Measurements from ENCODE around the gene DLG3. TPM values are rescaled to one million over a fixed set of nuclear protein-coding genes. Genes with fewer than 3 reads are reported as not detected.
"Not testable (repeated sequence)": the region's sequence is repeated elsewhere in the genome, so short reads cannot be mapped to it uniquely, and the experiment has no call there.

DLG3 gene
- polyA plus RNA-seq, 4 donors = 31.2 to 45.6 (median 42.1) TPM

GRCh38 chrX:70508296-70508911 lies 63.8 kb downstream of the DLG3 start:
- DNase-seq (ENCODE audit: low read depth in 4 of 4, low spot score in 3 of 4) = no peak

GRCh38 chrX:70509078-70509477 lies 64.4 kb downstream of the DLG3 start:
- DNase-seq (ENCODE audit: low read depth in 4 of 4, low spot score in 3 of 4) = no peak

- DNase-seq (ENCODE audit: low read depth in 4 of 4, low spot score in 3 of 4) = not testable (repeated sequence)
Measured at GRCh38 chrX:70515270-70515669, 70.6 kb downstream of the DLG3 start.

DNA sequence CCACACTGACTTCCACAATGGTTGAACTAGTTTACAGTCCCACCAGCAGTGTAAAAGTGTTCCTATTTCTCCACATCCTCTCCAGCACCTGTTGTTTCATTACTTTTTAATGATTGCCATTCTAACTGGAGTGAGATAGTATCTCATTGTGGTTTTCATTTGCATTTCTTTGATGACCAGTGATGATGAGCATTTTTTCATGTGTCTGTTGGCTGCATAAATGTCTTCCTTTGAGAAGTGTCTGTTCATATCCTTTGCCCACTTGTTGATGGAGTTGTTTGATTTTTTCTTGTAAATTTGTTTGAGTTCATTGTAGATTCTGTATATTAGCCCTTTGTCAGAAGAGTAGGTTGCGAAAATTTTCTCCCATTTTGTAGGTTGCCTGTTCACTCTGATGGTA lies 71.1 kb downstream of the DLG3 start:
- not testable (repeated sequence) for DNase-seq (ENCODE audit: low read depth in 4 of 4, low spot score in 3 of 4)

DNA sequence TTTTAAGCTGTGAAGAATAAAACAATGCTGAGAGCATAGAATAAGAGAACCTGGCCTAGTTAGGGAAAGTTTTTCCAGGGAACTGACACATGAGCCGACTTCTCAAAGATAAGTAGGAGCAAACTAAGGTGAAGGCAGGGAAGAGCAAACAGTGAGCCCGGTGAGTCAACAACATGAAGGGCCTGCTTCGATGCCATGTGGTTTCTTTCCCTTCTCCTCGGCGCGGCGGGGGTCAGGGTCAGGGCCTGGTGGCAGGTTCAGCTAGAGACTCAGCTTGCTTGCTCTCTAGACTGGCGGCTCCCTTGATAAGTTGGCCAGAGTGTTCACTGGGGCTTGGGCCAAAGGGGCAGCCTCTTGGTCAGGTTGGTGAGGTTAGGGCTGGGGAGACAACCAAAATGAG lies 81.1 kb downstream of the DLG3 start:
- DNase-seq (ENCODE audit: low read depth in 4 of 4, low spot score in 3 of 4) = no peak

- no peak for DNase-seq (ENCODE audit: low read depth in 4 of 4, low spot score in 3 of 4)
Measured at GRCh38 chrX:70527053-70527452, 82.4 kb downstream of the DLG3 start.

- DNase-seq (ENCODE audit: low read depth in 4 of 4, low spot score in 3 of 4) = no peak
Measured at GRCh38 chrX:70527610-70528345, 83.1 kb downstream of the DLG3 start.

DNA sequence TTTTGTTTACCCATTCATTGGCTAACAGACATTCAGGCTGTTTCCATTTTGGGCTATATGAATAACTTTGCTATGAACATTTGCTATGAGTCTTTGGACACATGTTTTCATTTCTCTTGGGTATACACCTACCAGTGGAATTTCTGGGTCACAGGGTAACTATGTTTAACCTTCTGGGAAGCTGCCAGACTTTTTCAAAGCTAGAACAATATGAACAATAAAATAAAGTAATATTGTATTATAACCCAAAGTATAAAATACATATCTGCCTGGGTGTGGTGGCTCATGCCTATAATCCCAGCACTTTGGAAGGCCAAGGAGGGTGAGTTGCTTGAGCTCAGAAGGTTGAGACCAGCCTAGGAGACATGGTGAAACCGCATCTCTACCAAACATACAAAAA lies 90.6 kb downstream of the DLG3 start:
- no peak for DNase-seq (ENCODE audit: low read depth in 4 of 4, low spot score in 3 of 4)

DNA sequence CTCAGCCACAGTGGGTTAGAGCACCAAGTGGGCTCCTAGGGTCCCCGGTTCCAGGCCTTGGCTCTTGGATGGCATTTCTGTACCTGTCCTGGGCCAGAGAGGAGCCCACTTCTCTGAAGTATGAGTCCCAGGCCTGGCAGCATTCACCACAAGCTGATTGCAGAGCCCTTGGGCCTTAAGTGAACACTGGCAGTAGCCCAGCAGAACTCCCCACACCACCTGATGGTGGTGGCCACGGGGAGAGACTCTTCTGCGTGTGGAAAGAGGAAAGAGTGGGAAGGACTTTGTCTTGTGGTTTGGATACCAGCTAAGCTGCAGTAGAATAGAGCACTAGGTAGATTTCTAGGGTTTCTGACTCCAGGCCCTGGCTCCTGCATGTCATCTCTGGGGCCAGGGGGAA lies 104.8 kb downstream of the DLG3 start:
- DNase-seq (ENCODE audit: low read depth in 4 of 4, low spot score in 3 of 4) = no peak

GRCh38 chrX:70552130-70552704 lies 107.6 kb downstream of the DLG3 start:
- no peak for DNase-seq (ENCODE audit: low read depth in 4 of 4, low spot score in 3 of 4)

- no peak for DNase-seq (ENCODE audit: low read depth in 4 of 4, low spot score in 3 of 4)
Measured at GRCh38 chrX:70553516-70553915, 108.9 kb downstream of the DLG3 start.

DNA sequence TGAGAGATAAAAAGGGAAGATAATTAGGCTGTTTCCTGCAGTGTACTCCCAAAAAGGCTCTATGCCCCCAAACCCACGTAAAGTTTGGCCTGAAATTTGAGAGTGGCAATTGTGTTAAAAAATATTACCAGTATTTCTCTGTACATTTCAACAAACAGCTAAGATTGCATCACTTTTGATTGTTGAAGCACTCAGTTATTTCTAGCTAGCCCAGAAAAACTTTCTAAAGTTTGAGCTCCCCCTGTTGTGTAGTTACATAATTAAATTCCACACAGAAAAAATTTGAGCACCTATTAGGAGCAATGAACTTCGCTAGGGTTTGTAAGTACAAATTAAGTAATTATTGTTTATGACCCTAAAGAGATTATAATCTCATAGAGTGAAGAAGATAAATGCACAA lies 109.4 kb downstream of the DLG3 start:
- DNase-seq (ENCODE audit: low read depth in 4 of 4, low spot score in 3 of 4) = no peak

GRCh38 chrX:70554523-70554922 lies 109.9 kb downstream of the DLG3 start:
- DNase-seq (ENCODE audit: low read depth in 4 of 4, low spot score in 3 of 4) = no peak

DNA sequence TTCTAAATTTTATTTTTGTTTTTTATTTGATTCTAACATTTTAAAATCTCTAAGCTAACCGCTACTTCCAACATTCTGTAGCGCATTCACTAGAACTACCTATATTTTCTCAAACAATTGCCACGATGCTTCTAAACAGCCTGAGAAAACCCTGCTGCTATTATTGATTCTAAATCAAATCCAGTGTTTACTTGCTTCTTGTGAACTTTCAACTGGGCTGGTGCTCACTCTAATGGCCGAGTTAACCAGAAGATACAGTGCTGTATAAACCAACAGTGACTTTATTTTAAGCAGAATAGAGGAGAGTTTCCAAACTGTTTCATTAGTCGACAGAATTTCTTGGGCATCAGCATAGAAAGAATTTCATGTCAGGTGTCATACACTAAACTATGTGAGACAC lies 110.3 kb downstream of the DLG3 start:
- no peak for DNase-seq (ENCODE audit: low read depth in 4 of 4, low spot score in 3 of 4)

Other genes starting within 250 kb of the DLG3 start
- not detected for gene AWAT1, start 210.2 kb upstream of the DLG3 start, polyA plus RNA-seq (ENCODE audit: insufficient read length in 4 of 4)
- under 1 TPM; 0.14 to 0.27 (median 0.21) TPM for gene P2RY4, start 184.6 kb upstream of the DLG3 start, polyA plus RNA-seq (ENCODE audit: insufficient read length in 4 of 4)
- gene ARR3, start 176.5 kb upstream of the DLG3 start, polyA plus RNA-seq (ENCODE audit: insufficient read length in 4 of 4) = 1 to 10 TPM in 1 of 4 donors, under 1 TPM in 3; 0.23 to 1.2 (median 0.51) TPM
- gene RAB41, start 162.7 kb upstream of the DLG3 start, polyA plus RNA-seq (ENCODE audit: insufficient read length in 4 of 4) = 1 to 10 TPM in 1 of 4 donors, under 1 TPM in 3; 0.66 to 1.1 (median 0.86) TPM
- 10 to 100 TPM; 48.4 to 57.9 (median 55.1) TPM for gene PDZD11, start 154.9 kb upstream of the DLG3 start, polyA plus RNA-seq (ENCODE audit: insufficient read length in 4 of 4)
- 10 to 100 TPM; 14.1 to 18.7 (median 16.8) TPM for gene KIF4A, start 154.7 kb upstream of the DLG3 start, polyA plus RNA-seq (ENCODE audit: insufficient read length in 4 of 4)
- gene GDPD2, start 21.5 kb upstream of the DLG3 start, polyA plus RNA-seq (ENCODE audit: insufficient read length in 4 of 4) = 1 to 10 TPM in 3 of 4 donors, under 1 TPM in 1; 0.37 to 2.4 (median 1.5) TPM